ENCODE data around the gene LDLRAD3.

GRCh38 chr11:36015799-36016198 lies 71.9 kb downstream of the LDLRAD3 start:
- TF ChIP-seq CTCF (conservative IDR thresholded peaks at IDR 0.05 in 1 of 2, IDR thresholded peaks at IDR 0.05 in 1 of 2; ENCODE audit: extremely low read depth in 1 of 2, insufficient read depth in 1 of 2, low read depth in 1 of 2, low read length in 2 of 2): no peak
- no peak for TF ChIP-seq EZH2 (IDR thresholded peaks at IDR 0.05; ENCODE audit: borderline replicate concordance, low read length)

Measured in mammary epithelial cell (primary cell).